Colonic mucosa (tissue), 4 donors: ENCODE results near the gene MPIG6B. TPM values are rescaled to one million over a fixed set of nuclear protein-coding genes. Genes with fewer than 3 reads are reported as not detected.

Experiments used
- DNase-seq: peaks from one replicate; pipeline ENCODE4 v3.0.0-alpha.2; 2020
- H3K27ac ChIP-seq: fragments of 200-600 bp; one replicate; pipeline ENCODE4 v1.8.0; 2021
- H3K27me3 ChIP-seq: fragments of 200-600 bp; one replicate; pipeline ENCODE4 v1.8.0; 2021
- H3K36me3 ChIP-seq: fragments of 200-600 bp; one replicate; pipeline ENCODE4 v1.8.0; 2021
- H3K4me1 ChIP-seq: fragments of 200-600 bp; one replicate; pipeline ENCODE4 v1.8.0; 2021; ENCODE audit warnings: mild to moderate bottlenecking
- H3K4me3 ChIP-seq: fragments of 200-600 bp; one replicate; pipeline ENCODE4 v1.8.0; 2021
- H3K9ac ChIP-seq, 2 donors: one replicate each; pipeline ENCODE4 v1.7.0; 2013; ENCODE audit warnings: control low read depth in 2 of 2, low read depth in 2 of 2, low read length in 2 of 2
- H3K9me3 ChIP-seq: fragments of 200-600 bp; one replicate; pipeline ENCODE4 v1.8.0; 2021
- intact Hi-C: fragments of 100-400 bp; cut with DNase I; formaldehyde crosslinking; loops from one replicate; pipeline ENCODE4 v1.14.1; 2022
- total RNA-seq, 2 donors: library from RNA; stranded (reverse); fragmentation: NEBNext Ultra II Directional in 1 of 2; extraction: Animal tissue kit (Norgen Biotek cat#: 25700) in 1 of 2; gene quantifications; one replicate each; pipeline ENCODE4 v1.2.1, GENCODE V29; 2021
- TF ChIP-seq, protein P1 (sequence below): fragments of 200-600 bp; IDR thresholded peaks from one replicate; pipeline ENCODE4 v1.8.0; 2022; ENCODE audit warnings: antibody characterized with exemption, mild to moderate bottlenecking
- donor health status: healthy.
- donor health status: DM: no; HTN: no; CAD: no.
- donor health status: DM: no; HTN: no; CAD: no.

The MPIG6B gene
- total RNA-seq, 2 donors from 2014 or later, result 0.19 to 0.57 TPM

DNA sequence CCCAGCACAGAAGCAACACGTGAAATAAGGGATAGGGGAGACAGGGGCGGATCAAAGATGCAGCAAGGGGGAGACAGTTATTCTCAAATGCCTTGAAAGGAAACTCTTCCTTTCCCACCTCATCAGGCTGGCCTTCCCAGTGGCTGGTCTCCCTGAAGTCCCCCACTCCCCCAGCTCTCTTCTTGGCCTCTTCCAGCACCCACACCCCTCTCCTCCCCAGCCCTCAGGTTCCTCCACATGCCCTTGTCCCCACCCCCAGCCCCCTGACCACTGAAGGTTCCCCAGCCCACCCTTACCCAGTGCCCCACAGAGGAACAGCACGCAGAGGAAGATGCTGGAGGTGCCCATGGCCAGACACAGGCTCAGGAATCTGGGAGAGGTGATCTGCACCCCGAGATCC, 9.7 kb upstream of the MPIG6B start:
- TF ChIP-seq, protein P1, sequence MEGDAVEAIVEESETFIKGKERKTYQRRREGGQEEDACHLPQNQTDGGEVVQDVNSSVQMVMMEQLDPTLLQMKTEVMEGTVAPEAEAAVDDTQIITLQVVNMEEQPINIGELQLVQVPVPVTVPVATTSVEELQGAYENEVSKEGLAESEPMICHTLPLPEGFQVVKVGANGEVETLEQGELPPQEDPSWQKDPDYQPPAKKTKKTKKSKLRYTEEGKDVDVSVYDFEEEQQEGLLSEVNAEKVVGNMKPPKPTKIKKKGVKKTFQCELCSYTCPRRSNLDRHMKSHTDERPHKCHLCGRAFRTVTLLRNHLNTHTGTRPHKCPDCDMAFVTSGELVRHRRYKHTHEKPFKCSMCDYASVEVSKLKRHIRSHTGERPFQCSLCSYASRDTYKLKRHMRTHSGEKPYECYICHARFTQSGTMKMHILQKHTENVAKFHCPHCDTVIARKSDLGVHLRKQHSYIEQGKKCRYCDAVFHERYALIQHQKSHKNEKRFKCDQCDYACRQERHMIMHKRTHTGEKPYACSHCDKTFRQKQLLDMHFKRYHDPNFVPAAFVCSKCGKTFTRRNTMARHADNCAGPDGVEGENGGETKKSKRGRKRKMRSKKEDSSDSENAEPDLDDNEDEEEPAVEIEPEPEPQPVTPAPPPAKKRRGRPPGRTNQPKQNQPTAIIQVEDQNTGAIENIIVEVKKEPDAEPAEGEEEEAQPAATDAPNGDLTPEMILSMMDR, result no peak
- intact Hi-C loops, result no loop called here
- Histone ChIP-seq H3K4me3 (no peak overlapping the region), H3K9me3 (no peaks in the 10 kb centered on the region), H3K27me3 (no peaks in the 10 kb centered on the region), H3K4me1 (peaks cover 5% of the 10 kb centered on the region), H3K27ac (no peak overlapping the region), H3K9ac (peak overlapping the region in 1 of 2 donors; percentile 69), H3K36me3 (no peaks in the 10 kb centered on the region)
- no peak for DNase-seq

DNA sequence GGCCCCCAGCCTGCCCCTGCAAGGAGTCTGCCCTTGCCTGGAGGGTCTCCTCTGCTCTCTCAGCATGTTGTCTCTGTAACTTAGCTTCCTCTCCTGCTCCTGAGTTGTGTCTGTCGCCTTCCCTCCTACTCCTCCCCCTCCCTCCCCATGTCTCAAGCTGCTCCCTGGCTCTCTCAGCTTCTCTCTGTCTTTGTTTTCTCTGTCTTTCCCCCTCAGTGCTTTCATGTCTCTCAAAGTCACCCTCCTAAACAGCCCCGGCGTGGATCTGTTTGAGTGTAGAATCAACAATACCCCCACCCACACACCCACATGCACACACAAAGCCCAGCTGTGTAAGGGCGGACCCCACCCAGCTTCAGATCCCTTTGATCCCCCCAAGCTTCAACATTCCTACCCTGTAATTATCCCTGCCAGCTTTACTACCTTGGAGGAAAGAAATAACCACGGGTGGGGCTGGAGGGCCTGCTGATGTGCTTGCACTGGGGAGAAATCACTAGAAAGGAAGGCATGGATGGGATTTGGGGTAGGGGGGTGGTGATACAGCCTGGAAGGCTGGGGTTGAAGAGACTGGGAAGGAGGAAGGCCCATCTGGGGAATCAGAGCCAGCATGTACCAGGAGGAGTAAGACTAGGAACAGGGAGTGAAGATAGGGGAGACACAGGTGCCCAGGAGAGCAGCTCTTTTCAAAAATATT, 9.0 kb upstream of the MPIG6B start:
- no peaks in the 10 kb centered on the region for H3K9me3 ChIP-seq
- no peak for DNase-seq
- H3K27me3 ChIP-seq, result no peaks in the 10 kb centered on the region
- H3K36me3 ChIP-seq, result no peaks in the 10 kb centered on the region
- TF ChIP-seq, protein P1, result no peak
- no peak overlapping the region for H3K4me3 ChIP-seq
- intact Hi-C loops, result no loop called here
- peaks cover 5% of the 10 kb centered on the region for H3K4me1 ChIP-seq
- H3K27ac ChIP-seq, result no peak overlapping the region
- H3K9ac ChIP-seq, result peak overlapping the region in 1 of 2 donors; percentile 69

DNA sequence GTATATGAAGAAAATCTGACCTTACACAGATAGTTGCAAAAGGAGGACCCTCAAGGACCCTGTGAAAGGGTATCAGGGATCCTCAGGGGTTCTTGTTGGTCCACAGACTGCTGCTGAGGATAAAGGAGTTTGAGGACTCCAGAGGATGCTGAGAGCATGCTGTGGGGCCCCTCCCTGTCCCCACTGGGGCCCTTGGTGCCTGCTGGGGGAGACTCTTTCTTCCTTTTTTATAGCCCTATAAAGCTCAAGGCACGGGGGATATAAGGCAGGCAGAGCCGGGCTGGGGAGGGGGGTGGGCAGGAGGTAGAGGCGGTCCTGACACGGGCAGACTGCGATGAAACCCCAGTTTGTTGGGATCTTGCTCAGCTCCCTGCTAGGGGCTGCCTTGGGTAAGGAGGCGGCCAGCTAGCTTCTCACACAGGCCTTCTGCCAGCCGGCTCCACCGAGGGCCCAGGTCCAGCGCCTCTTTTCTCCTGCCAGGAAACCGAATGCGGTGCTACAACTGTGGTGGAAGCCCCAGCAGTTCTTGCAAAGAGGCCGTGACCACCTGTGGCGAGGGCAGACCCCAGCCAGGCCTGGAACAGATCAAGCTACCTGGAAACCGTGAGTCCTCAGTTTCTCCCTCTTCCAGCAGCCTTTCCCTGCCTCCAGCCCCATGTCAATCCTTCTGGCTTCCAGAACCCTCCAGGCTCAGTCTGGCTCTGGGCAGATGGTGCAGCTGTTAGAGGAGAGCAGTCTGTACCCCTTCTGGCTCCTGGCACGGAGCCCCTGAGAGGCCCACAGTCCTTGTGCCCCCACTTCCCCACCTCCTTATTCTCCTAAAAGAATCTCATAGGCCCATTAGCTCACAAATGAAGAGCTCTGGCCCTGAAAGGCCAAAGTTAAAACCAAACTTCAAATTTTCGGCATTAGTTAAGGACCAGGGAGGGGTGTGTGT, 7.9 kb upstream of the MPIG6B start, which contains the start of gene LY6G6D:
TSS of gene LY6G6D (plus strand) at position 327 of the 937 bp plus-strand sequence. CDS start at position 335, 8 bp downstream.
- Histone ChIP-seq H3K9ac (peak within 1 kb of the TSS in 1 of 2 donors; percentile 69), H3K9me3 (no peaks in the 10 kb centered on the region), H3K27me3 (no peaks in the 10 kb centered on the region), H3K4me3 (no peak within 1 kb of the TSS), H3K36me3 (no peaks in the 10 kb centered on the region), H3K27ac (no peak within 1 kb of the TSS), H3K4me1 (peaks cover 5% of the 10 kb centered on the region)
- TF ChIP-seq, protein P1, result no peak
- intact Hi-C loops, result no loop called here
- no peak for DNase-seq

DNA sequence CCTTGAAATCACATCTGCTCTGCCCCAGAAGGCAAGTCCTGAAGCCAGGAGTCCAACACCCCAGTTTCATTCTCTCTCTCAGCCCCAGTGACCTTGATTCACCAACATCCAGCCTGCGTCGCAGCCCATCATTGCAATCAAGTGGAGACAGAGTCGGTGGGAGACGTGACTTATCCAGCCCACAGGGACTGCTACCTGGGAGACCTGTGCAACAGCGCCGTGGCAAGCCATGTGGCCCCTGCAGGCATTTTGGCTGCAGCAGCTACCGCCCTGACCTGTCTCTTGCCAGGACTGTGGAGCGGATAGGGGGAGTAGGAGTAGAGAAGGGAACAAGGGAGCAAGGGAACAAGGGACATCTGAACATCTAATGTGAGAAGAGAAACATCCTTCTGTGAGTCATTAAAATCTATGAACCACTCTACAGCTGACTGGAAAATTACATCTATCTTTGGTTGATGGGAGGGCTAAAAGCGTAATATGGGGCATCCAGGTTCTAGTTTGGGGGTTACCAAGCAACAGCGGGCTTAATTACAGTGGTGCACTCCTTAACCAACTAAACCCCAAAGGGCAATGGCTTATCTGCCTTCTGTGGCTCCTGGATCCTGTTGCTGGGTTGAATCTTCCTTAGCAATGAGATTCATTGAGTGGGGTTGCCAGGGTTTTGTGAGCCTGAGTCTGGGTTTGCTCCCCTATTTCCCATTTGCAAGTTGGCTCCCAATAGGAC, 5.5 kb upstream of the MPIG6B start:
- Histone ChIP-seq H3K9me3 (no peaks in the 10 kb centered on the region), H3K9ac (no peak overlapping the region), H3K27ac (no peak overlapping the region), H3K4me1 (peaks cover 5% of the 10 kb centered on the region), H3K4me3 (no peak overlapping the region), H3K36me3 (no peaks in the 10 kb centered on the region), H3K27me3 (no peaks in the 10 kb centered on the region)
- intact Hi-C loops, result no loop called here
- DNase-seq, result no peak
- TF ChIP-seq, protein P1, result no peak

DNA sequence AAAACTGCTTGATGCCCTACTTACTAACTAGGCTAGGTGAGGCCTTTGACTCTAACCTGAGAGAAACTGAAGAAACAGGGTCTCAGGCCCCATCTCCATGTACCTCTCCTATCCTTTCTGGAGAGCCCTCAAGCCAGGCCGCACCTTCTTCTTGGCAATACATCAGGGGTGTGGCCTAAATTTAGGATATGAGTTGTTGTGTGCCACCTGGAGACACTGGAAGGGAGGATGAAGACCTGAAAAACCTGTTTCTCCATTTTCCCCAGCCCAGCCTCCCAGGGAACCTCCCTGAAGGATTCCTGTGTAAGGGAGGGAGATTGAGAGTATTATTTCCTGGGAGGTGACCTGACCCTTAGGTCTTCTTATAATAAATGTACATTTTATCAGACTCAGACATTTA, 4.9 kb upstream of the MPIG6B start:
- H3K9ac ChIP-seq, result no peak overlapping the region
- no peak overlapping the region for H3K4me3 ChIP-seq
- TF ChIP-seq, protein P1, result no peak
- H3K27me3 ChIP-seq, result no peaks in the 10 kb centered on the region
- no peaks in the 10 kb centered on the region for H3K9me3 ChIP-seq
- peaks cover 5% of the 10 kb centered on the region for H3K4me1 ChIP-seq
- H3K27ac ChIP-seq, result no peak overlapping the region
- H3K36me3 ChIP-seq, result no peaks in the 10 kb centered on the region
- DNase-seq, result peak; percentile 89
- intact Hi-C loops, result no loop called here
